RWPE2 (cell line): ENCODE data around the gene RNF123.
"Not testable (repeated sequence)": the region's sequence is repeated elsewhere in the genome, so short reads cannot be mapped to it uniquely, and the experiment has no call there.

Source experiments
- ATAC-seq: fragments of 200-7000 bp; cut with Tn5 transposase; 3 replicates; pipeline ENCODE4 v1.9.1; 2021; ENCODE audit warnings: low read depth
- DNase-seq: peaks from one replicate; pipeline ENCODE4 v3.0.0-alpha.2; 2020; ENCODE audit warnings: low spot score
- H3K27ac ChIP-seq: fragments of 450-650 bp; 2 replicates; pipeline ENCODE4 v1.5.1; 2017; ENCODE audit warnings: mild to moderate bottlenecking; ENCODE audit not compliant: poor library complexity, severe bottlenecking
- H3K27me3 ChIP-seq: fragments of 250-450 bp; sonication (Bioruptor Pico); 2 replicates; pipeline ENCODE4 v1.5.1; 2021; ENCODE audit warnings: mild to moderate bottlenecking, moderate library complexity; ENCODE audit not compliant: insufficient read depth, poor library complexity, severe bottlenecking
- H3K36me3 ChIP-seq: fragments of 250-450 bp; sonication (Bioruptor Pico); 2 replicates; pipeline ENCODE4 v1.5.1; 2020; ENCODE audit warnings: low read depth, mild to moderate bottlenecking, moderate library complexity
- H3K4me1 ChIP-seq: fragments of 250-450 bp; sonication (Bioruptor Pico); 2 replicates; pipeline ENCODE4 v1.5.1; 2021; ENCODE audit warnings: mild to moderate bottlenecking, moderate library complexity; ENCODE audit not compliant: insufficient read depth, poor library complexity, severe bottlenecking
- H3K4me3 ChIP-seq: fragments of 250-450 bp; sonication (Bioruptor Pico); 2 replicates; pipeline ENCODE4 v1.5.1; 2021; ENCODE audit warnings: mild to moderate bottlenecking, moderate library complexity; ENCODE audit not compliant: severe bottlenecking
- H3K9me3 ChIP-seq: fragments of 250-450 bp; sonication (Bioruptor Pico); 2 replicates; pipeline ENCODE4 v1.5.1; 2021; ENCODE audit warnings: mild to moderate bottlenecking, moderate library complexity; ENCODE audit not compliant: severe bottlenecking

The RNF123 gene

GRCh38 chr3:49685846-49686245, 3.5 kb upstream of the RNF123 start:
- not testable (repeated sequence) for DNase-seq, H3K4me3 ChIP-seq

DNA sequence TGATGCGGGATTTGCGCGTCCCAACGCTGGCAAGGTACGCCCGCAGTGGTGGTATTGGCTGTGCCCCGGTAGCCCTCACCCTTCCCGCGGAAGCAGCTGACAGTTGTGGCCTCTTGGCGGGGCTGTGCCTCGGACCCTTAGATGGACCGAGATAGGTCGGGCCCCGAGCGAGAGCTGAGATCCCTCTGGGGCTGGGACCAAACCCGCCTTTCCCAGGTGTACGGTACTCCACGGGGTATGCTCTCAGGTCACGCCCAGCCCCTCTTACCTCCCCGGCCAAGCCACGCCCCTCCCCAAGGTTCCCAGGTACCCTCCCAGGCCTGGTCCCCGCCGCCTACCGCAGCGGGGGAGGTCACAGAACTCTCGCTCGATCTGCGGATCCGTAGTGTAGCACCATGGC, 3.0 kb upstream of the RNF123 start:
- H3K27me3 ChIP-seq, H3K9me3 ChIP-seq, H3K27ac ChIP-seq, H3K4me1 ChIP-seq: not testable (repeated sequence)
- H3K36me3 ChIP-seq = peaks cover 23% of the 10 kb centered on the region
- H3K4me3 ChIP-seq = peak overlapping the region; percentile 37
- peak; percentile 69 for ATAC-seq
- DNase-seq = peak; percentile 87

More at GRCh38 chr3:49685846-49686245, 3.5 kb upstream of the RNF123 start:
- H3K27ac ChIP-seq, H3K27me3 ChIP-seq, ATAC-seq, H3K4me1 ChIP-seq, H3K9me3 ChIP-seq: not testable (repeated sequence)
- peaks cover 28% of the 10 kb centered on the region for H3K36me3 ChIP-seq

GRCh38 chr3:49686769-49687423, 2.5 kb upstream of the RNF123 start:
- H3K4me1 ChIP-seq, H3K9me3 ChIP-seq, H3K27ac ChIP-seq, H3K27me3 ChIP-seq: not testable (repeated sequence)
- peak overlapping the region; percentile 37 for H3K4me3 ChIP-seq
- ATAC-seq (peak; percentile 73), DNase-seq (peak; percentile 88)
- peaks cover 18% of the 10 kb centered on the region for H3K36me3 ChIP-seq

GRCh38 chr3:49687424-49687795, 1.9 kb upstream of the RNF123 start:
- H3K9me3 ChIP-seq, DNase-seq, H3K4me1 ChIP-seq, H3K27me3 ChIP-seq, H3K27ac ChIP-seq, ATAC-seq: not testable (repeated sequence)
- Histone ChIP-seq H3K36me3 (peaks cover 13% of the 10 kb centered on the region; the same call in 1 of the 2 replicates), H3K4me3 (peak overlapping the region; percentile 37)

DNA sequence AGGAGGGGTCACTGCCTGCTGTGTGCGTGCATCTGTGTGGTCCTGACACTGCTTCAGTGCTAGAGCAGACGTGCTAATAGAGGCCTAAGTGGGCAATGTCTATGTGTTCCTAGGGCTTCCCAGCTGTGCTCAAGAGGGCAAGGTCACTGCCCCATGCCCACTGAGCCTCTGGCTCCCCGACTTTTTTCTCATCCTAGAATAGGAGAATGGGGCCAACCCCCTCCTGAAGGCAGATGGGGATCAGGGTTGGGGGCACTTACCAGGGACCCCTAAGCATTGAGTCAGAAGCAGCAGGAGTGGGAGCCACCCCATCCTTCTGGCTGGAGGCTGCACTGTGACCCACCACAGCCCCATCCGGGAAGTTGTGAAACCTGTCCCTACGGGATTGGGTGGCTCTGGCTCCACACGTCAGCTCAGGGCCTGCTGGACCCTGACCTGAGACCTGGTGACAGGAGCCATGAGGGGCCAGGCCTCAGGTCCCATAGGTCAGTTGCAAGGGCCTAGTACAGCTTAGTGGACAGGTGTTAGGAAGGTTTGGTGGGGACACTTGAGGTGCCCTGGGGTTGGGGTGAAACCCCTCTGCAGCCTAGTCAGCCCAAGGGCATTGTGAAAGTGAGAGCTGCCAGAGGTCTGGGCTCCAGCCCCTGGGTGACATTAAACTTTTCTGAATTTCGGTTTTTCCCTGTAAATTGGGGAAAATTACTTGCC, 865 bp upstream of the RNF123 start:
- not testable (repeated sequence) for H3K9me3 ChIP-seq, H3K4me1 ChIP-seq, ATAC-seq, H3K36me3 ChIP-seq, H3K27me3 ChIP-seq, DNase-seq
- Histone ChIP-seq H3K4me3 (peak overlapping the region; percentile 100), H3K27ac (peak overlapping the region; percentile 31)

- Histone ChIP-seq H3K27ac (peak overlapping the region; percentile 31), H3K4me3 (peak overlapping the region; percentile 100)
- not testable (repeated sequence) for DNase-seq, H3K36me3 ChIP-seq, ATAC-seq, H3K4me1 ChIP-seq, H3K9me3 ChIP-seq, H3K27me3 ChIP-seq
Observed at GRCh38 chr3:49689908-49690624, 709 bp downstream of the RNF123 start.

GRCh38 chr3:49690856-49691255, 1.5 kb downstream of the RNF123 start:
- H3K27ac ChIP-seq, H3K4me3 ChIP-seq, DNase-seq, ATAC-seq, H3K27me3 ChIP-seq, H3K4me1 ChIP-seq, H3K36me3 ChIP-seq, H3K9me3 ChIP-seq: not testable (repeated sequence)

DNA sequence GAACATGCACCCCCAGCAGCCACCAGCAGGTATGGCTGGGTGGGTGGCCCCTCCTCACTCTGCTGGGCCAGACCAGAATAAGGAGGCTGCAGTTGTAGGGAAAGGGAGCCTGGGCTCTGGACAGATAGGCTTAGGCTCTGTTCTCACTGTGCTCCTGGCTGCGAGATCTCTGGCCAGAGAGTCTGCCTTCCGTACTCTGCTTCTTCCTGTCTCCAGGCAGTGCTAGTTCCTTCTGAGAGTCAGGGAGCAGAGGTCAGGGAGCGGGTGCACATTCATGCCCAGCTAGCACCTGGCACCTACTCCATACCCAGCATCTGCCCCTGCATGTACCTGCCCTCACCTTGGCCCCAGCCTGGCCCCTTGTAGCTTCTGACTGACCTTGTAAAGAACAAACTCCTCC, 2.1 kb downstream of the RNF123 start:
- not testable (repeated sequence) for H3K9me3 ChIP-seq, H3K27me3 ChIP-seq, H3K4me1 ChIP-seq, DNase-seq, H3K27ac ChIP-seq, ATAC-seq, H3K36me3 ChIP-seq, H3K4me3 ChIP-seq

DNA sequence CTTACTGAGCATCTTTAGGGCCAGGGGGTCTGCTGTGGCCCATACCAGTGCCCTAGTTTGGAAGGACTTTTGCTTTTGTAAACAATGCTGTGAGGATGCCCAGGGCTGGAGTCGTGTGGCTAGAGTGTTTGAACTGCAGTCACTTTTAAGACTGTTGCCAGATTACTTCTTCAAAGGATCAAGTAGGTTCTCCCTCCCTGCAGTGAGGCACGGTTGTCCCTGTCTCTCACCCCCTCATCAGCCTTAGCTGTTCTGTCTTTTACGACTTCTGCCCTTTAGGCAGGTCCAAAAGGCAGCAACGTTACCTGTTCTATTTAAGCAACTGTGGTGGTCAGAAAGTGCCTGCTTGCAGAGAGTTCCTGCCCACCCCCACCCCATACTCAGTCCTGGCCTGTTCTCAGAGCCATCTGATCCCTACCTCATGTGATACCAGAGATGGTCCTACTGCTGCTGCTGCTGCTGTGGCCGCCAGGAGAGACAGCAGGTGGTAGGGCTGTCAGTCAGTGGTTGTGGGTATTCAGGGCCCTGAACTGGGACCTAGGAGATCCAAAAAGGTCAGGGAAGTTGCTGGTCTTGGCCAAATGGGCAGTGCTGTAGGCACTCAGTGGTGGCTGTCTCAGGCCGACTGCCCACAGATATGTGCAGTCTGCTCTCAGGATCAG, 5.2 kb downstream of the RNF123 start:
- DNase-seq, H3K27me3 ChIP-seq, H3K4me3 ChIP-seq, H3K36me3 ChIP-seq, H3K9me3 ChIP-seq, H3K4me1 ChIP-seq, ATAC-seq, H3K27ac ChIP-seq: not testable (repeated sequence)

DNA sequence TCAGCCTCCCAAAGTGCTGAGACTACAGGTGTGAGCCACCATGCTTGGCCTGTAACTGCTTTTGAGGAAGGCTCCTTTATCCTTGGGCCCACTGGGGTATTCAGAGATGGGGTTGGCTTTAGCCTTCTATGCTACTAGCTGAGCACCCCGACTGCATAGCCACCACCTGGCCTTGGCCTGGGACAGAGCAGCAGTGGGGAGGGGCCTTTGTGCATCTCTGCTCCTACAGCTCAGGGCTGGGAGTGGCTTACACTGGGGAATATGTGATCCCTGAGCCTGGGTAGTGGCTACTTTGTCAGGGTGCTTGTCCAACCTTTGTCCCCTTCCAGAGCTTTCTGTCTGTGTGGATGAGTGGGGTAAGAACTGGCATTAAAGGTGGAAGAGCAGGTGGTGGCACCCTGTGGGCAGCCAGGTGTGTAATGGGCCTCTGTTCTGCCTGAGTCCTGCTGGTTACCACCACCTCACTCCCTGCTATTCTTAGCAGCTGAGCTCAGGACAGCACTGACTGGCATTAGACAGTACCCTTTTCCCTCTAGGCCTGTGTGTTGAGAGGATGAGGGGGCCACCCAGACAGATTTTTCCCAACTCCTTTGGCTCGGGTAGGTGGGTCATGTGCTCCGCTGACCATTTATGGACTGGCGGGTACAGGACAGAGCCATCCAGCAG, 6.1 kb downstream of the RNF123 start:
- not testable (repeated sequence) for H3K36me3 ChIP-seq, H3K27ac ChIP-seq, H3K27me3 ChIP-seq, H3K9me3 ChIP-seq, H3K4me1 ChIP-seq, DNase-seq, H3K4me3 ChIP-seq, ATAC-seq
